Gastrocnemius medialis (tissue), 4 donors: Measurements from ENCODE around the gene SHANK2. TPM values are rescaled to one million over a fixed set of nuclear protein-coding genes. Genes with fewer than 3 reads are reported as not detected.

Source experiments
- ATAC-seq, 2 donors: fragments of 150-250 bp; one replicate each; pipeline ENCODE4 v1.9.1; 2016
- DNase-seq, 2 donors: peaks; one replicate each; pipeline ENCODE4 v3.0.0-alpha.2; 2019
- H3K27ac ChIP-seq, 4 donors: fragments of 200-600 bp; sonication (generic); 1 replicate in 1 of 4; 2 replicates in 3 of 4; pipeline ENCODE4 v1.5.1; 2016 to 2018; ENCODE audit warnings: mild to moderate bottlenecking in 2 of 4, moderate library complexity in 1 of 4
- H3K27me3 ChIP-seq, 3 donors: fragments of 200-600 bp; sonication (generic) in 2 of 3; 1 replicate in 1 of 3; 2 replicates in 2 of 3; pipeline versions ENCODE4 v1.5.1 to v1.6.0; 2016 to 2019; ENCODE audit warnings: mild to moderate bottlenecking in 1 of 3, moderate library complexity in 1 of 3
- H3K36me3 ChIP-seq, 2 donors: fragments of 200-600 bp; sonication (generic) in 1 of 2; one replicate each; pipeline ENCODE4 v1.5.1; 2017 to 2018
- H3K4me1 ChIP-seq, 2 donors: fragments of 200-600 bp; sonication (generic) in 1 of 2; one replicate each; pipeline ENCODE4 v1.5.1; 2016 to 2017; ENCODE audit warnings: mild to moderate bottlenecking in 2 of 2
- H3K4me3 ChIP-seq, 4 donors: fragments of 200-600 bp; sonication (generic) in 3 of 4; 1 replicate in 1 of 4; 2 replicates in 3 of 4; pipeline ENCODE4 v1.5.1; 2016 to 2019; ENCODE audit warnings: mild to moderate bottlenecking in 2 of 4
- H3K9me3 ChIP-seq, 3 donors: fragments of 200-600 bp; sonication (generic) in 2 of 3; 1 replicate in 1 of 3; 2 replicates in 2 of 3; pipeline ENCODE4 v1.5.1; 2016 to 2019
- POLR2A ChIP-seq, 2 donors: fragments of 450-650 bp; IDR thresholded peaks; one replicate each; pipeline ENCODE4 v1.6.1; 2017; ENCODE audit warnings: antibody characterized with exemption in 2 of 2, mild to moderate bottlenecking in 2 of 2, moderate library complexity in 2 of 2
- in situ Hi-C, 4 donors: fragments of 200-750 bp; cut with MboI; loops; one replicate each; pipeline versions ENCODE4 v1.15.0 to v1.8.0; 2017; ENCODE audit warnings: low sequenced_read_pairs in 4 of 4
- intact Hi-C: fragments of 100-400 bp; cut with DNase I; formaldehyde crosslinking; loops from one replicate; pipeline ENCODE4 v1.15.1; 2023; ENCODE audit warnings: low total_unique reads
- total RNA-seq, 4 donors: library from RNA; depleted of rRNA; stranded (reverse); fragments of >200 nt; gene quantifications; one replicate each; pipeline versions ENCODE4 v1.1.0 to v1.2.3, GENCODE V29; 2016
- TF ChIP-seq, protein P1 (sequence below), 5 experiments: fragments of 450-650 bp in 3 of 5; fragments of 200-600 bp in 2 of 5; sonication (generic) in 2 of 5; IDR thresholded peaks in 4 of 5; conservative IDR thresholded peaks in 1 of 5; 1 replicate in 4 of 5; 2 replicates in 1 of 5; pipeline ENCODE4 v1.5.1; 2016 to 2019; ENCODE audit warnings: antibody characterized with exemption in 5 of 5, mild to moderate bottlenecking in 3 of 5, moderate library complexity in 3 of 5

SHANK2 gene
- total RNA-seq, 4 donors from 2014 or later: 0.40 TPM; not detected in 3

DNA sequence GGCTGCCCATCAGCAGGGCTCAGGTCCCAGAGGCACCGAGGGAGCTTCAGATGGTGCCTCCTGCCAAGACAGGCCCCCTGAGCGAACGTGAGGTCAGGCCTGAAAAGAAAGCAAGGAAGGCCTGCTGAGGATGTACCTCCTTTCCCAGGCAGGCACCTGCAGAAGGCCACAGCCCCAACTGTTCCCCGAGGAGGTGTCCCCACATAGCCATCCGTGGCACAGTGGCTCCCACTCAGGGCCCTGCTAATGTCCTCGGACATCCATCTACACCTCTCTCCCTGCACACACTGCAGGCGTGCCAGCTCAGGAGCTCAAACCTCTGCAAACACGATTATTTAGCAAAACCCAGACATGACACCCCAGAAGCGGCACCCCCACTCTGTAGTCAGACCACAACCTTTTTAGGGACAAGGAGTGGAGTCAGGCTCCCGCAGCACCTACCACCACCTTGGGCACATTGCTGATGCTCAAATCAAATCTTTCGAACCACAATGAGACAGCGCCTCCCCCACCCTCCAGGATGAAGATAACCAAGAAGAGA is 36.9 kb downstream of the SHANK2 start:
- in situ Hi-C loops (no loop called here), intact Hi-C loops (no loop called here)
- Histone ChIP-seq H3K4me1 (no peaks in the 10 kb centered on the region), H3K27me3 (peaks cover 0 to 5% (median 4%) of the 10 kb centered on the region in 3 donors), H3K36me3 (no peaks in the 10 kb centered on the region), H3K27ac (no peak overlapping the region), H3K9me3 (no peaks in the 10 kb centered on the region), H3K4me3 (no peak overlapping the region)
- ATAC-seq (no peak), DNase-seq (no peak)
- no peak for TF ChIP-seq POLR2A (IDR thresholded peaks at IDR 0.05)
- TF ChIP-seq, protein P1, sequence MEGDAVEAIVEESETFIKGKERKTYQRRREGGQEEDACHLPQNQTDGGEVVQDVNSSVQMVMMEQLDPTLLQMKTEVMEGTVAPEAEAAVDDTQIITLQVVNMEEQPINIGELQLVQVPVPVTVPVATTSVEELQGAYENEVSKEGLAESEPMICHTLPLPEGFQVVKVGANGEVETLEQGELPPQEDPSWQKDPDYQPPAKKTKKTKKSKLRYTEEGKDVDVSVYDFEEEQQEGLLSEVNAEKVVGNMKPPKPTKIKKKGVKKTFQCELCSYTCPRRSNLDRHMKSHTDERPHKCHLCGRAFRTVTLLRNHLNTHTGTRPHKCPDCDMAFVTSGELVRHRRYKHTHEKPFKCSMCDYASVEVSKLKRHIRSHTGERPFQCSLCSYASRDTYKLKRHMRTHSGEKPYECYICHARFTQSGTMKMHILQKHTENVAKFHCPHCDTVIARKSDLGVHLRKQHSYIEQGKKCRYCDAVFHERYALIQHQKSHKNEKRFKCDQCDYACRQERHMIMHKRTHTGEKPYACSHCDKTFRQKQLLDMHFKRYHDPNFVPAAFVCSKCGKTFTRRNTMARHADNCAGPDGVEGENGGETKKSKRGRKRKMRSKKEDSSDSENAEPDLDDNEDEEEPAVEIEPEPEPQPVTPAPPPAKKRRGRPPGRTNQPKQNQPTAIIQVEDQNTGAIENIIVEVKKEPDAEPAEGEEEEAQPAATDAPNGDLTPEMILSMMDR (IDR thresholded peaks at IDR 0.05 in 4 of 5, conservative IDR thresholded peaks at IDR 0.05 in 1 of 5): no peak

GRCh38 chr11:71214553-71215424 is 37.6 kb downstream of the SHANK2 start:
- peaks cover 0 to 7% (median 5%) of the 10 kb centered on the region in 3 donors for H3K27me3 ChIP-seq
- no peak overlapping the region for H3K27ac ChIP-seq
- H3K4me3 ChIP-seq: no peak overlapping the region
- no peaks in the 10 kb centered on the region for H3K4me1 ChIP-seq
- in situ Hi-C loops (no loop called here), intact Hi-C loops (no loop called here)
- no peak for DNase-seq
- no peaks in the 10 kb centered on the region for H3K9me3 ChIP-seq
- ATAC-seq: no peak
- H3K36me3 ChIP-seq: no peaks in the 10 kb centered on the region
- TF ChIP-seq, protein P1 (IDR thresholded peaks at IDR 0.05 in 4 of 5, conservative IDR thresholded peaks at IDR 0.05 in 1 of 5): no peak
- TF ChIP-seq POLR2A (IDR thresholded peaks at IDR 0.05): no peak

GRCh38 chr11:71213696-71214552 is 38.5 kb downstream of the SHANK2 start:
- DNase-seq: no peak
- Histone ChIP-seq H3K27ac (no peak overlapping the region), H3K9me3 (no peaks in the 10 kb centered on the region), H3K4me1 (no peaks in the 10 kb centered on the region), H3K36me3 (no peaks in the 10 kb centered on the region), H3K27me3 (peaks cover 0 to 7% (median 5%) of the 10 kb centered on the region in 3 donors), H3K4me3 (no peak overlapping the region)
- TF ChIP-seq, protein P1 (IDR thresholded peaks at IDR 0.05 in 4 of 5, conservative IDR thresholded peaks at IDR 0.05 in 1 of 5): no peak
- no peak for TF ChIP-seq POLR2A (IDR thresholded peaks at IDR 0.05)
- in situ Hi-C loops (no loop called here), intact Hi-C loops (no loop called here)
- ATAC-seq: no peak

DNA sequence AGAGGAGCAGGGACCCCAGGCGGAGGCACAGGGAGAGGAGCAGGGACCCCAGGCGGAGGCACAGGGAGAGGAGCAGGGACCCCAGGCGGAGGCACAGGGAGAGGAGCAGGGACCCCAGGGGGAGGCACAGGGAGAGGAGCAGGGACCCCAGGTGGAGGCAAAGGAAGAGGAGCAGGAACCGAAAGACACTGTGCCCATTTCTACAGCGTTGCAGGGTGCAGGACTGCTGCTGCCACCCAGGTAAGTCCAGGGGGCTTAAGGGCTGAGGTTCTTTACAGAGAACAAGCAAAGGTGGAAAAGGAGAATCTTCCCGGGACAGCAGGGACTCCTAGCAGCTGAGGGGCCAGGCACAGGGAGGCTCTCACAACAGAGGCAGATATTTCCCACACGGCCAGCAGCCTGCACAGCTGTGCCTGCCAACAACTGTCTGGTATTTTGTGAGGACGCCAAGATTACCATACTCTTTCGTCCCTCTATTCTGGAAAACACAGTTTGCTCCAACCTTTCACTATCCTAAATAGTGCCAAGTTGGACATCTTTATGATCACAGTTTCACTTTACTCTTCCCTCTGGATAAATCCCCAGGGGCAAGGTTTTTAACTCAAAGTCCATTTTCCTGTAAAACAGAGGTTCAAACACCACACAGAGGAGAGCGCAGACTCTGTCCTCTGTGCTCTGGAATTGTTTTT is 39.4 kb downstream of the SHANK2 start:
- no peak for ATAC-seq
- Histone ChIP-seq H3K27me3 (peaks cover 0 to 7% (median 5%) of the 10 kb centered on the region in 3 donors), H3K4me3 (no peak overlapping the region), H3K27ac (no peak overlapping the region), H3K36me3 (no peaks in the 10 kb centered on the region), H3K9me3 (no peaks in the 10 kb centered on the region), H3K4me1 (no peaks in the 10 kb centered on the region)
- intact Hi-C loops: no loop called here
- in situ Hi-C loops: no loop called here
- DNase-seq: no peak
- TF ChIP-seq, protein P1 (IDR thresholded peaks at IDR 0.05 in 4 of 5, conservative IDR thresholded peaks at IDR 0.05 in 1 of 5): no peak
